ENCODE data around the gene CBLC. TPM values are rescaled to one million over a fixed set of nuclear protein-coding genes. Genes with fewer than 3 reads are reported as not detected.
A peak's percentile ranks its signal among the peaks of the same experiment; 100 is the strongest.

Gene CBLC
- total RNA-seq, 1 donor from 2014 or later, result 65.0 TPM

GRCh38 chr19:44752816-44753625 is 24.7 kb upstream of the CBLC start:
- DNase-seq (ENCODE audit: low read depth) (peak; percentile 90), FAIRE-seq (no peak)
- Histone ChIP-seq H3K27me3 (ENCODE audit: control insufficient read depth, insufficient read depth, low read length) (no peaks in the 10 kb centered on the region), H3K4me3 (ENCODE audit: low read depth, low read length) (peak overlapping the region; percentile 29), H3K36me3 (ENCODE audit: control insufficient read depth, insufficient read depth, low read length) (peaks cover 33% of the 10 kb centered on the region)
- no peak for TF ChIP-seq CTCF (IDR thresholded peaks at IDR 0.05; ENCODE audit: insufficient read depth, low read length, severe bottlenecking)

GRCh38 chr19:44753626-44753931 is 24.1 kb upstream of the CBLC start:
- TF ChIP-seq CTCF (IDR thresholded peaks at IDR 0.05; ENCODE audit: insufficient read depth, low read length, severe bottlenecking), result no peak
- H3K36me3 ChIP-seq (ENCODE audit: control insufficient read depth, insufficient read depth, low read length), result peaks cover 38% of the 10 kb centered on the region
- peak overlapping the region; percentile 29 for H3K4me3 ChIP-seq (ENCODE audit: low read depth, low read length)
- no peak for DNase-seq (ENCODE audit: low read depth)
- no peaks in the 10 kb centered on the region for H3K27me3 ChIP-seq (ENCODE audit: control insufficient read depth, insufficient read depth, low read length)
- FAIRE-seq, result no peak

- H3K4me3 ChIP-seq (ENCODE audit: low read depth, low read length), result peak overlapping the region; percentile 29
- no peak for TF ChIP-seq CTCF (IDR thresholded peaks at IDR 0.05; ENCODE audit: insufficient read depth, low read length, severe bottlenecking)
- no peaks in the 10 kb centered on the region for H3K27me3 ChIP-seq (ENCODE audit: control insufficient read depth, insufficient read depth, low read length)
- H3K36me3 ChIP-seq (ENCODE audit: control insufficient read depth, insufficient read depth, low read length), result peaks cover 40% of the 10 kb centered on the region
- no peak for FAIRE-seq
- DNase-seq (ENCODE audit: low read depth), result peak; percentile 71
These were observed 23.5 kb upstream of the CBLC start for GRCh38 chr19:44753932-44754749.

GRCh38 chr19:44754750-44755080 is 23.0 kb upstream of the CBLC start:
- Histone ChIP-seq H3K36me3 (ENCODE audit: control insufficient read depth, insufficient read depth, low read length) (peaks cover 41% of the 10 kb centered on the region), H3K27me3 (ENCODE audit: control insufficient read depth, insufficient read depth, low read length) (no peaks in the 10 kb centered on the region), H3K4me3 (ENCODE audit: low read depth, low read length) (no peak overlapping the region)
- DNase-seq (ENCODE audit: low read depth), result no peak
- FAIRE-seq, result no peak
- no peak for TF ChIP-seq CTCF (IDR thresholded peaks at IDR 0.05; ENCODE audit: insufficient read depth, low read length, severe bottlenecking)

- H3K27me3 ChIP-seq (ENCODE audit: control insufficient read depth, insufficient read depth, low read length), result no peaks in the 10 kb centered on the region
- TF ChIP-seq CTCF (IDR thresholded peaks at IDR 0.05; ENCODE audit: insufficient read depth, low read length, severe bottlenecking), result no peak
- H3K4me3 ChIP-seq (ENCODE audit: low read depth, low read length), result no peak overlapping the region
- no peak for FAIRE-seq
- peaks cover 43% of the 10 kb centered on the region for H3K36me3 ChIP-seq (ENCODE audit: control insufficient read depth, insufficient read depth, low read length)
- DNase-seq (ENCODE audit: low read depth), result no peak
These were observed 22.5 kb upstream of the CBLC start for GRCh38 chr19:44755219-44755618.

Data from bronchial epithelial cell (primary cell).